ENCODE results near the gene SLC37A1.

DNA sequence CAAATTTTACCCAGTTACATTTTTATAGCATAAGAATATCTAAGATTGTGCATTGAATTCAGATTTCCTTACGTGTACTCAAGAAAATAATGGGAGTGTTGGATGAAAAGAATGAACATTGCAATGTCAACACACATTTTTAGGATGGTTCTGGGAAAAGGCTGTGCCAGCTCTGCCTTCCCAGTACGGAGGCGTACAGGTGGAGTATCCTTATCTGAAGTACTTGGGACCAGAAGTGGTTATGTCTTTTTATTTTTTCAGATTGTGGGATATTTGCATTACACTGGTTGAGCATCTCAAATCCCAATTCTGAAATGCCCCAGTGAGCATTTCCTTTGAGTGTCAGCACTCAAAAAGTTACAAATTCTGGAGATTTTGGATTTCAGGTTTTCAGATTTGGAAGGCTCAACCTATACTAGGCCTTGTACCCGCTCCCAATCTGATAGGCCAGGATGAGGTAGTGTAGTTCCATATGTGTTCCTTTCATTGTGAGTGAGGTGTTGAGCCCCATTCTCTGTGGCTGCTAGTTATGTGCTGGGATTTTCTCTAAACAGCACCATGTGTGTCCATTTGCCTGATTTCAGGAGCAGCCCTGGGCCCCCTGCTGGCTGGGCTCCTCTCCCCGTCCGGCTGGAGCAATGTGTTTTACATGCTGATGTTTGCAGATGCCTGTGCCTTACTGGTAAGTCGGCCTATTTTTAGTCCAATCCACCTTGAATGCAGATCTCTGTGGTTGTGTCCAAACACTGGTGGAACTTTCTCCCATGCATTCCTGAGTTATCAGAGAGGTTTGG is 60.8 kb downstream of the SLC37A1 start:
- TF ChIP-seq FOXP2 (optimal IDR thresholded peaks at IDR 0.05; ENCODE audit: borderline replicate concordance, extremely low read depth, extremely low read length, insufficient read depth) = no peak
- TF ChIP-seq, protein P1, sequence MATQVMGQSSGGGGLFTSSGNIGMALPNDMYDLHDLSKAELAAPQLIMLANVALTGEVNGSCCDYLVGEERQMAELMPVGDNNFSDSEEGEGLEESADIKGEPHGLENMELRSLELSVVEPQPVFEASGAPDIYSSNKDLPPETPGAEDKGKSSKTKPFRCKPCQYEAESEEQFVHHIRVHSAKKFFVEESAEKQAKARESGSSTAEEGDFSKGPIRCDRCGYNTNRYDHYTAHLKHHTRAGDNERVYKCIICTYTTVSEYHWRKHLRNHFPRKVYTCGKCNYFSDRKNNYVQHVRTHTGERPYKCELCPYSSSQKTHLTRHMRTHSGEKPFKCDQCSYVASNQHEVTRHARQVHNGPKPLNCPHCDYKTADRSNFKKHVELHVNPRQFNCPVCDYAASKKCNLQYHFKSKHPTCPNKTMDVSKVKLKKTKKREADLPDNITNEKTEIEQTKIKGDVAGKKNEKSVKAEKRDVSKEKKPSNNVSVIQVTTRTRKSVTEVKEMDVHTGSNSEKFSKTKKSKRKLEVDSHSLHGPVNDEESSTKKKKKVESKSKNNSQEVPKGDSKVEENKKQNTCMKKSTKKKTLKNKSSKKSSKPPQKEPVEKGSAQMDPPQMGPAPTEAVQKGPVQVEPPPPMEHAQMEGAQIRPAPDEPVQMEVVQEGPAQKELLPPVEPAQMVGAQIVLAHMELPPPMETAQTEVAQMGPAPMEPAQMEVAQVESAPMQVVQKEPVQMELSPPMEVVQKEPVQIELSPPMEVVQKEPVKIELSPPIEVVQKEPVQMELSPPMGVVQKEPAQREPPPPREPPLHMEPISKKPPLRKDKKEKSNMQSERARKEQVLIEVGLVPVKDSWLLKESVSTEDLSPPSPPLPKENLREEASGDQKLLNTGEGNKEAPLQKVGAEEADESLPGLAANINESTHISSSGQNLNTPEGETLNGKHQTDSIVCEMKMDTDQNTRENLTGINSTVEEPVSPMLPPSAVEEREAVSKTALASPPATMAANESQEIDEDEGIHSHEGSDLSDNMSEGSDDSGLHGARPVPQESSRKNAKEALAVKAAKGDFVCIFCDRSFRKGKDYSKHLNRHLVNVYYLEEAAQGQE (IDR thresholded peaks at IDR 0.05; ENCODE audit: insufficient read depth in 1 of 2, low read depth in 2 of 2, low read length in 2 of 2) = no peak
